Tibial nerve (tissue), 4 donors: ENCODE results near the gene MAMSTR. TPM values are rescaled to one million over a fixed set of nuclear protein-coding genes. Genes with fewer than 3 reads are reported as not detected.

Source experiments
- DNase-seq, 2 donors: peaks; one replicate each; pipeline ENCODE4 v3.0.0-alpha.2; 2019; ENCODE audit warnings: low spot score in 2 of 2
- H3K27ac ChIP-seq, 4 donors: fragments of 200-600 bp; sonication (generic) in 3 of 4; one replicate each; pipeline ENCODE4 v1.5.1; 2017 to 2019; ENCODE audit warnings: mild to moderate bottlenecking in 1 of 4
- H3K27me3 ChIP-seq, 2 donors: fragments of 200-600 bp; sonication (generic) in 1 of 2; one replicate each; pipeline versions ENCODE4 v1.5.1 to v1.6.0; 2017 to 2019
- H3K36me3 ChIP-seq, 3 donors: fragments of 200-600 bp; sonication (generic); one replicate each; pipeline ENCODE4 v1.5.1; 2018 to 2019
- H3K4me1 ChIP-seq, 4 donors: fragments of 200-600 bp; sonication (generic) in 3 of 4; one replicate each; pipeline ENCODE4 v1.5.1; 2017 to 2019
- H3K4me3 ChIP-seq, 4 donors: fragments of 200-600 bp; sonication (generic) in 3 of 4; one replicate each; pipeline ENCODE4 v1.5.1; 2017 to 2019; ENCODE audit warnings: mild to moderate bottlenecking in 1 of 4, moderate library complexity in 1 of 4
- H3K9me3 ChIP-seq, 4 donors: fragments of 200-600 bp; sonication (generic) in 3 of 4; one replicate each; pipeline ENCODE4 v1.5.1; 2017 to 2019
- EP300 ChIP-seq, 2 donors: sonication (generic); formaldehyde crosslinking; IDR thresholded peaks; one replicate each; pipeline ENCODE4 v1.6.1; 2017; ENCODE audit warnings: antibody characterized with exemption in 2 of 2, mild to moderate bottlenecking in 1 of 2
- POLR2A ChIP-seq, 2 donors: fragments of 450-650 bp; IDR thresholded peaks; one replicate each; pipeline ENCODE4 v1.6.1; 2017; ENCODE audit warnings: antibody characterized with exemption in 2 of 2, mild to moderate bottlenecking in 2 of 2, moderate library complexity in 2 of 2
- WGBS, 2 donors: methylation state at CpG; one replicate each; pipeline ENCODE4 v1.1.5; 2018; 5-methylcytosine and 5-hydroxymethylcytosine counted together
- total RNA-seq, 4 donors: library from RNA; depleted of rRNA; stranded (reverse); fragments of >200 nt; gene quantifications; one replicate each; pipeline ENCODE4 v1.1.0, GENCODE V29; 2016
- TF ChIP-seq, protein P1 (sequence below), 5 experiments: fragments of 200-600 bp in 3 of 5; fragments of 450-650 bp in 2 of 5; sonication (generic) in 3 of 5; IDR thresholded peaks; one replicate each; pipeline ENCODE4 v1.5.1; 2016 to 2019; ENCODE audit warnings: antibody characterized with exemption in 5 of 5, mild to moderate bottlenecking in 3 of 5, moderate library complexity in 2 of 5

The MAMSTR gene
- total RNA-seq, 4 donors from 2014 or later = 2.7 to 7.2 (median 5.9) TPM

DNA sequence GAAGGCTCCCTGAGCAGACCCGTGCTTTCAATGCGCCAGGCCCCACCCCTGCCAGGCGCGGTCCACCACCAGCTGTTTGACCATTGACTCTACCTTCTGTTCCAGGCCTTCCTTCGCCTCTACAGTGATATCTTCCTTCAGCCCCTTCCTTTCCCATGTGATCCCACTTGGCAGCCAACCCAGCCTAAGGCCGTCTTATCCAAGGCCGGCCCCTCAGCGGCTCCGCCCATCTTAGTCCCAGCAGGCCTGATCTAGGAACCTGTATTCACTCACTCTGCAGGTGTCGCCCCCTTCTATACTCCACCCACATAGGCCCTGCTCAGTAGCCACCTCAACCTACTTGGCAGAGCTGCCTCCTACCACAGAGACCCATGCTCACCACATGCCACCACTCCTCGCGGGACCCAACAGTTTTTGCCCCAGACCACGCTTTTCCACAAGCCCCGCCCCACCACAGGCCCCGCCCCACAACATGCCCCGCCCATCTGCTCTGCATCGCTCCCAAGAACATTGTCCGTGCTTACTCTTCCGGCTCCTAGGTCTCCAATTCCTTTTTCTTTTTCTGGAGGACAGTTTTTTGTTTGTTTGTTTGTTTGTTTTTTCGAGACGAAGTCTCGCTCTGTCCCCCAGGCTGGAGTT is 18.0 kb upstream of the MAMSTR start:
- Histone ChIP-seq H3K27ac (no peak overlapping the region), H3K27me3 (peaks cover 0 to 5% of the 10 kb centered on the region in 2 donors), H3K36me3 (peaks cover 0 to 6% (median 0%) of the 10 kb centered on the region in 3 donors), H3K9me3 (no peaks in the 10 kb centered on the region), H3K4me1 (peaks cover 0 to 36% (median 18%) of the 10 kb centered on the region in 4 donors), H3K4me3 (peak overlapping the region in 1 of 4 donors; percentile 63)
- DNase-seq = no peak
- WGBS, 2 donors = 59 to 62% methylated on average over 22 of the region's 22 CpGs
- no peak for TF ChIP-seq POLR2A (IDR thresholded peaks at IDR 0.05)
- TF ChIP-seq, protein P1, sequence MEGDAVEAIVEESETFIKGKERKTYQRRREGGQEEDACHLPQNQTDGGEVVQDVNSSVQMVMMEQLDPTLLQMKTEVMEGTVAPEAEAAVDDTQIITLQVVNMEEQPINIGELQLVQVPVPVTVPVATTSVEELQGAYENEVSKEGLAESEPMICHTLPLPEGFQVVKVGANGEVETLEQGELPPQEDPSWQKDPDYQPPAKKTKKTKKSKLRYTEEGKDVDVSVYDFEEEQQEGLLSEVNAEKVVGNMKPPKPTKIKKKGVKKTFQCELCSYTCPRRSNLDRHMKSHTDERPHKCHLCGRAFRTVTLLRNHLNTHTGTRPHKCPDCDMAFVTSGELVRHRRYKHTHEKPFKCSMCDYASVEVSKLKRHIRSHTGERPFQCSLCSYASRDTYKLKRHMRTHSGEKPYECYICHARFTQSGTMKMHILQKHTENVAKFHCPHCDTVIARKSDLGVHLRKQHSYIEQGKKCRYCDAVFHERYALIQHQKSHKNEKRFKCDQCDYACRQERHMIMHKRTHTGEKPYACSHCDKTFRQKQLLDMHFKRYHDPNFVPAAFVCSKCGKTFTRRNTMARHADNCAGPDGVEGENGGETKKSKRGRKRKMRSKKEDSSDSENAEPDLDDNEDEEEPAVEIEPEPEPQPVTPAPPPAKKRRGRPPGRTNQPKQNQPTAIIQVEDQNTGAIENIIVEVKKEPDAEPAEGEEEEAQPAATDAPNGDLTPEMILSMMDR (IDR thresholded peaks at IDR 0.05) = no peak
- TF ChIP-seq EP300 (IDR thresholded peaks at IDR 0.05) = no peak

DNA sequence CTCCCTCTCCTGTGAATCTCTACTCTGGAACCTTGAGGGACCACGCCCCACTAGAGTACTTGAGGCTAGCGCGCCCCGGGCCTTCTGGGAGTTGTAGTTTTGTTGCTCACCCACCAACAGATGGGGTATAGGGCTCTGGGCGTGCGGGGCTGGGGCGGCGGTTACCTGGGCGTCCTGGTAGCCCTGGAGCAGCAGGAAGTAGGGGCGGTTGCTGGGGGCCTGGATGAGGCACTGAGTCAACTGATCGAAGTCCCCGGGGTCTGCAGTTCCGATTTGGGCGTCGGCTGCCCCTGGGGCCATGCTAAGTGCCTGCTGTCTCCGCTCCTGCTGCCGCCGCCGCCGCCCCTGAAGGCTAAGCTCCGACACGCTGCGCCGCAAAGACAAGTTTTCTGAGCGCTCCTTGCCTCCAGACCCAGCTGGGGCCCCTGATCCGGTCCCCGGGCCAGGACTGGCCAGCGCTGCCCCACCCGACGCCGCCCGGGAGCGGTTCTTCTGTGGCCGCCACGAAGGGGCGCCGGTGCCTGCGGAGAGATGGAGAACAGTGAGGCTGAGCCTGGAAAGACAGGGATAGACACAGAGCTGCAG is 15.6 kb upstream of the MAMSTR start:
- peaks cover 0 to 6% (median 0%) of the 10 kb centered on the region in 3 donors for H3K36me3 ChIP-seq

DNA sequence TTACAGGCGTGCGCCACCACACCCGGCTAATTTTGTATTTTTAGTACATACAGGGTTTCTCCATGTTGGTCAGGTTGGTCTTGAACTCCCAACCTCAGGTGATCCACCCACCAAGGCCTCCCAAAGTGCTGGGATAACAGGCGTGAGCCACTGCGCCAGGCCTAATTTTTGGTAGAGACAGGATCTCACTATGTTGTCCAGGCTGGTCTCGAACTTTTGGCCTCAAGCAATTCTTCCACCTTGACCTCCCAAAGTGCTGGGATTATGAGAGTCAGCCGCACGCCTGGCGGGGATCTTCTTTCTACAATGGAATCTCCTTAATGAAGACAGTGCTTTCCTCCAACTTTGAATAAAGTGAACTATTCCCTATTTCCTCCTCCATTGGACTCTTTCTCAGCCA is 15.1 kb upstream of the MAMSTR start:
- DNase-seq = no peak
- Histone ChIP-seq H3K36me3 (peaks cover 0 to 6% (median 0%) of the 10 kb centered on the region in 3 donors), H3K27me3 (peaks cover 0 to 5% of the 10 kb centered on the region in 2 donors), H3K9me3 (no peaks in the 10 kb centered on the region), H3K4me3 (no peak overlapping the region), H3K27ac (no peak overlapping the region), H3K4me1 (peaks cover 0 to 17% (median 10%) of the 10 kb centered on the region in 4 donors)
- WGBS, 2 donors = 94 to 98% methylated on average over 9 of the region's 9 CpGs
- TF ChIP-seq EP300 (IDR thresholded peaks at IDR 0.05) (no peak), POLR2A (IDR thresholded peaks at IDR 0.05) (no peak)
- TF ChIP-seq, protein P1 (IDR thresholded peaks at IDR 0.05) = no peak

More for the DNA sequence above, 15.6 kb upstream of the MAMSTR start:
- H3K4me3 ChIP-seq = no peak overlapping the region
- DNase-seq = no peak
- peaks cover 0 to 5% of the 10 kb centered on the region in 2 donors for H3K27me3 ChIP-seq
- H3K9me3 ChIP-seq = no peaks in the 10 kb centered on the region
- peaks cover 0 to 19% (median 13%) of the 10 kb centered on the region in 4 donors for H3K4me1 ChIP-seq
- TF ChIP-seq EP300 (IDR thresholded peaks at IDR 0.05) (no peak), POLR2A (IDR thresholded peaks at IDR 0.05) (no peak)
- TF ChIP-seq, protein P1 (IDR thresholded peaks at IDR 0.05) = no peak
- 49 to 54% methylated on average over 23 to 36 of the region's 38 CpGs for WGBS, 2 donors
- H3K27ac ChIP-seq = no peak overlapping the region

DNA sequence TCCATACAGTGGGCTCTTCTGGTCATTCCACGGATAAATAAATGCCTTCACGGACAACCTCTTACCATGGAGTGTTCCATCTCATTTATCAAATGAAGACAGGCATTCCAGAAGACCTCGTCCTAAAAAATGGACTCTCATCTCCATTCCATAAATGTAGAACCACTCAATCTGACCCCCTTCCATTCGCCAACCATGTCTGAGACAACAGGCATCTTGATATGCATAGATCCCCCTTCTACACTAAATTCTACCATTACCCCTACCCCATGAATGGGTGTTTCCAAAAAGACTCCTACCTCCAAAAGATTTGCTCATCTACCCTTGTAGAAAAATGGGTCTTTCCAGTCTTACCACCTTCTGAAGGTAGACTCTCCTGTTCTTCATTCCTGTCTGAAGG is 11.9 kb upstream of the MAMSTR start:
- 91 to 93% methylated on average over 4 of the region's 4 CpGs for WGBS, 2 donors
- Histone ChIP-seq H3K4me3 (no peak overlapping the region), H3K4me1 (no peaks in the 10 kb centered on the region), H3K36me3 (peaks cover 0 to 10% (median 0%) of the 10 kb centered on the region in 3 donors), H3K27ac (no peak overlapping the region), H3K27me3 (peaks cover 0 to 5% of the 10 kb centered on the region in 2 donors), H3K9me3 (no peaks in the 10 kb centered on the region)
- TF ChIP-seq, protein P1 (IDR thresholded peaks at IDR 0.05) = no peak
- TF ChIP-seq EP300 (IDR thresholded peaks at IDR 0.05) = no peak
- TF ChIP-seq POLR2A (IDR thresholded peaks at IDR 0.05) = no peak
- no peak for DNase-seq
